Activated B cell treated with CpG ODN at 0.5 μM for 24 hours (primary cell): ENCODE results near the gene CADPS. TPM values are rescaled to one million over a fixed set of nuclear protein-coding genes. Genes with fewer than 3 reads are reported as not detected.

ENCODE experiments used
- ATAC-seq: fragments of 200-7000 bp; cut with Tn5 transposase; one replicate; pipeline ENCODE4 v1.10.0; 2021; ENCODE audit warnings: low read depth, mild to moderate bottlenecking, moderate library complexity
- CTCF ChIA-PET: fragments of 350-600 bp; sonication (Branson Sonifier 250); formaldehyde crosslinking; loops from one replicate; lab custom pipeline; 2021; ENCODE audit warnings: antibody characterized with exemption; lab: Charles Lee
- POLR2A ChIA-PET: fragments of 350-600 bp; sonication (Branson Sonifier 250); formaldehyde crosslinking; loops from one replicate; lab custom pipeline; 2021; ENCODE audit warnings: antibody characterized with exemption; lab: Charles Lee
- DNase-seq: peaks from one replicate; pipeline ENCODE4 v3.0.0; 2022
- H3K27ac Mint-ChIP-seq: one replicate; pipeline ENCODE4 v1.8.0; 2020; ENCODE audit warnings: mixed read lengths
- H3K27me3 Mint-ChIP-seq: one replicate; pipeline ENCODE4 v1.8.0; 2021; ENCODE audit warnings: mixed read lengths
- H3K36me3 Mint-ChIP-seq: one replicate; pipeline ENCODE4 v1.8.0; 2021; ENCODE audit warnings: low read depth, mixed read lengths
- H3K4me1 Mint-ChIP-seq: one replicate; pipeline ENCODE4 v1.8.0; 2021; ENCODE audit warnings: mixed read lengths
- H3K4me3 Mint-ChIP-seq: one replicate; pipeline ENCODE4 v1.8.0; 2020; ENCODE audit warnings: mild to moderate bottlenecking, mixed read lengths
- H3K9me3 Mint-ChIP-seq: one replicate; pipeline ENCODE4 v1.8.0; 2020; ENCODE audit warnings: mixed read lengths
- intact Hi-C: fragments of 100-400 bp; cut with micrococcal nuclease; formaldehyde crosslinking; loops from one replicate; pipeline ENCODE4 v1.15.1; 2024
- total RNA-seq: library from RNA; stranded (reverse); gene quantifications from 2 replicates; pipeline ENCODE4 v1.2.3, GENCODE V29; 2022
- TF ChIP-seq, protein P1 (sequence below): fragments of 200-600 bp; IDR thresholded peaks from one replicate; pipeline ENCODE4 v1.8.0; 2022; ENCODE audit warnings: antibody characterized with exemption, mild to moderate bottlenecking

CADPS gene
- total RNA-seq, 1 donor from 2014 or later: not detected

DNA sequence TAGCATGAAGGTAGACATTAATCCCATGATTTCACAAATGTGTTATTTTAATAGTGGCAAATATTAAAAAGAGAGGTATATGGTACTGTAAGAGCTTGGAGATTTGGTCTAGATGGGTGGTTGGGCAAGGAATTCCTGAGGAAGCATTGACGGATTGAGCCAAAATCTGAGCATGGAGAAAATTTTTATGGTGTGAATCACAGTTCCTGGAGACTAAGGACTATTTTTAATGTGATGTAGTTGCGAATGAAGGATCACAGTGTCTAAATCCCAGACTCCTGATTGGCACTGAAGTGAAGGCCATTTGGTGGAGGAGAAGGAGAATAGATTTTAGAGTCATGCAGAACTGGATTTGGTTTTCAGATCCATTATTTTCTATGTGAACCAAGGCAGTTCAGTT lies 313.2 kb downstream of the CADPS start:
- ChIA-PET POLR2A (no interaction called here), CTCF (no interaction called here)
- Mint-ChIP-seq H3K4me3 (no peak overlapping the region), H3K27me3 (no peaks in the 10 kb centered on the region), H3K36me3 (no peaks in the 10 kb centered on the region), H3K9me3 (no peaks in the 10 kb centered on the region), H3K27ac (no peak overlapping the region), H3K4me1 (no peaks in the 10 kb centered on the region)
- ATAC-seq: no peak
- TF ChIP-seq, protein P1, sequence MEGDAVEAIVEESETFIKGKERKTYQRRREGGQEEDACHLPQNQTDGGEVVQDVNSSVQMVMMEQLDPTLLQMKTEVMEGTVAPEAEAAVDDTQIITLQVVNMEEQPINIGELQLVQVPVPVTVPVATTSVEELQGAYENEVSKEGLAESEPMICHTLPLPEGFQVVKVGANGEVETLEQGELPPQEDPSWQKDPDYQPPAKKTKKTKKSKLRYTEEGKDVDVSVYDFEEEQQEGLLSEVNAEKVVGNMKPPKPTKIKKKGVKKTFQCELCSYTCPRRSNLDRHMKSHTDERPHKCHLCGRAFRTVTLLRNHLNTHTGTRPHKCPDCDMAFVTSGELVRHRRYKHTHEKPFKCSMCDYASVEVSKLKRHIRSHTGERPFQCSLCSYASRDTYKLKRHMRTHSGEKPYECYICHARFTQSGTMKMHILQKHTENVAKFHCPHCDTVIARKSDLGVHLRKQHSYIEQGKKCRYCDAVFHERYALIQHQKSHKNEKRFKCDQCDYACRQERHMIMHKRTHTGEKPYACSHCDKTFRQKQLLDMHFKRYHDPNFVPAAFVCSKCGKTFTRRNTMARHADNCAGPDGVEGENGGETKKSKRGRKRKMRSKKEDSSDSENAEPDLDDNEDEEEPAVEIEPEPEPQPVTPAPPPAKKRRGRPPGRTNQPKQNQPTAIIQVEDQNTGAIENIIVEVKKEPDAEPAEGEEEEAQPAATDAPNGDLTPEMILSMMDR: no peak
- DNase-seq: no peak
- intact Hi-C loops: no loop called here

DNA sequence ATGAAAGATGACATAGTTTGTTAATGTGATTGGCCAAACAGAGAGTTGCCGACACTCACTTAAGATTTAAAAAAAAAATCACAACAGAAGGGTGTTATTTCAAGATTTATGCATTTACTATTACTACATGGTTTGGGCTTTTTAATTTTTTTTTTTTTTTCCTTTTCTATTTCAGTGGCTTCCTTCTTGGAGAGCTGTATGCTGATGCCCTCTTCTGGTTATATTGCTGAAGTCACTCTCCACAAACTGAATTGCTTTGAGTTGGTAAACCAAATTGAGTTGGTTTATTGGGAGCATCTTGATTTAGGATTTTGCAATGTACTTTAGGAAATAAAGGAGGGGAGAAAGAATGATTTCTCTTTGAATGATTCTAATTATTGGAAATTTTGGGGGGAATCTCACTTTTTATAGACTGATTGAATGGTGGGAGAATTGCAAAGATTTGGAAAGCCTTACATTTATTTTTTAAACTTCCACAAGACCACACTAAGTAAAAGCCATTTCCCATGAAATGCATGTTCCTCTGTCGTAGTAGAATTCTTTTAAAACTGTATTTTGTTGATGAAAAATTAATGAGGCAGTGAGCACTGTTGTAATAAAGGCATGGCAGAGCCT lies 315.3 kb downstream of the CADPS start:
- intact Hi-C loops: loop anchor here (5.0 kb wide), 1 partner anchor 228 kb away; no protein-coding TSS in a partner anchor
- TF ChIP-seq, protein P1: no peak
- DNase-seq: no peak
- CTCF ChIA-PET: no interaction called here
- Mint-ChIP-seq H3K4me3 (no peak overlapping the region), H3K9me3 (no peaks in the 10 kb centered on the region), H3K27me3 (no peaks in the 10 kb centered on the region), H3K36me3 (no peaks in the 10 kb centered on the region), H3K4me1 (no peaks in the 10 kb centered on the region), H3K27ac (no peak overlapping the region)
- POLR2A ChIA-PET: no interaction called here
- ATAC-seq: no peak

DNA sequence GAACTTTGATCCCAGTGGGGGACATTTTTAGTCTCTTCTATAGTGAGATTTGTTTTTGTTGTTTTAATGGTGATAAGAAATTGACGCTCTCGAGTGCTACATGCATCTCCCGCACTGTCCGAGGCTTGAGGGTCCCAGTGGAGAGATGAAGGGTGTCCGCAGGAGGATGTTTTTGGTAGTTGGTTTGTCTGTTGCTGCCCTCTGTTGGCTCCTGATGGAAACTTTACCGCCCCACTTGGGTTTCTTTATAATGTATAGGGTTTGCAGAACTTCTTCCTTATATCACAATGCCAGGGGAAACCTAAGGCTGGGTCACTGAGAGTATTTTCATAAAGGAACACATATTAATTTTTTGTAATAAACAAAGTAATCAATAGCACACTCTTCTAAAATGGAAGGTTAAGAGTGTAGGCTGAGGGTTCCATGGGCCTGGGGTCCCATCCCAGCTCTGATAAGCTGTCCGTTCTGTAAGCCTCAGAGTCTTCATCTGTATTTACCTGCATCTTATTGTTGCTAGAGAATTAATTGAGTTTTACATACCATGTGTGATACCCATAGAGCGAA lies 316.6 kb downstream of the CADPS start:
- Mint-ChIP-seq H3K36me3 (no peaks in the 10 kb centered on the region), H3K27ac (no peak overlapping the region), H3K4me3 (no peak overlapping the region), H3K4me1 (no peaks in the 10 kb centered on the region), H3K9me3 (no peaks in the 10 kb centered on the region), H3K27me3 (no peaks in the 10 kb centered on the region)
- intact Hi-C loops: loop anchor here (5.0 kb wide), 1 partner anchor 226 kb away; no protein-coding TSS in a partner anchor
- TF ChIP-seq, protein P1: no peak
- no peak for ATAC-seq
- no peak for DNase-seq
- POLR2A ChIA-PET: no interaction called here
- CTCF ChIA-PET: no interaction called here

DNA sequence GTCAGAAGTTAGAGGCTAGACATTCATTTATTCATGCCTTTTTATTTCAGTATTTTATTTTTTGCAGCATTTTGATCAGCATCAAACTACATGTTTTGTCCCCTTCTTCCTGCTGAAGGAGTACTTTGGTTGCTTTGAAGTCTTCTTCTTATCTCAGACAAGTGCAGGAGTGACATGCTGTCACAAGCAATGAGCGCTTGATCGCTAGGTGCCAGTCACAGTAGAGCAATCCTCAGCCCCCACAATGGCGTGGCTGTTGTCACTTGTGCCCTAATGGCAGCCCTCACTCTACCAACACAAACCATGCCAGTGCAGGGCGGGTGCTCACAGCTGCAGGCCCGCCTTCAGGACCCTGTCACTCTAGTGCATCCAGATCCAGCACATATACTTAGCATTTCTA lies 317.2 kb downstream of the CADPS start:
- Mint-ChIP-seq H3K36me3 (no peaks in the 10 kb centered on the region), H3K4me1 (no peaks in the 10 kb centered on the region), H3K9me3 (no peaks in the 10 kb centered on the region), H3K27ac (no peak overlapping the region), H3K27me3 (no peaks in the 10 kb centered on the region), H3K4me3 (no peak overlapping the region)
- CTCF ChIA-PET: no interaction called here
- TF ChIP-seq, protein P1: no peak
- intact Hi-C loops: loop anchor here (5.0 kb wide), 1 partner anchor 226 kb away; no protein-coding TSS in a partner anchor
- ATAC-seq (no peak), DNase-seq (no peak)
- POLR2A ChIA-PET: no interaction called here

DNA sequence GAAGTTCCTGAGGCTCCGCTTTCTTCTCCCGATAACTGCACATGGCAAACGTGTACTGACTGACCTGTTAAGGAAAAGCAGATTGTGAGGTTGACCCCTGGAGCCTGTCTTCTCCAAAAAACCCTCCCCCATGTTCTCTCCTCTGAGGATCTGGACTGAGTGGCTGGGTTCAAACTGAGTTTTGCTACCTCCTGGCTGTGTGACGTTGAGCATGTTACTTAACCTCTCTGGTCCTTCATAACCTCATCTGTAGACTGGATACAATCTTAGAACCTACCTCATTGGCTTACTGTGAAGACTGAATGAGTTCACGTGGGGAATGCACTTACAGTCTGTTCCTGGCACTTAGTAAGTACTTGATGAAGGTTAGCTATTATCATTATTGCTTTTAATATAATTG lies 317.8 kb downstream of the CADPS start:
- ATAC-seq (no peak), DNase-seq (no peak)
- no peaks in the 10 kb centered on the region for H3K36me3 Mint-ChIP-seq
- no peaks in the 10 kb centered on the region for H3K4me1 Mint-ChIP-seq
- H3K9me3 Mint-ChIP-seq: no peaks in the 10 kb centered on the region
- H3K27ac Mint-ChIP-seq: no peak overlapping the region
- no peaks in the 10 kb centered on the region for H3K27me3 Mint-ChIP-seq
- ChIA-PET POLR2A (no interaction called here), CTCF (no interaction called here)
- H3K4me3 Mint-ChIP-seq: no peak overlapping the region
- intact Hi-C loops: loop anchor here (5.0 kb wide), 1 partner anchor 225 kb away; no protein-coding TSS in a partner anchor
- TF ChIP-seq, protein P1: no peak
